Measurements from ENCODE around the gene PTGDS. TPM values are rescaled to one million over a fixed set of nuclear protein-coding genes. Genes with fewer than 3 reads are reported as not detected.

Gene PTGDS
- total and polyA plus RNA-seq, 4 donors, result 0.23 to 15.2 (median 6.4) TPM

DNA sequence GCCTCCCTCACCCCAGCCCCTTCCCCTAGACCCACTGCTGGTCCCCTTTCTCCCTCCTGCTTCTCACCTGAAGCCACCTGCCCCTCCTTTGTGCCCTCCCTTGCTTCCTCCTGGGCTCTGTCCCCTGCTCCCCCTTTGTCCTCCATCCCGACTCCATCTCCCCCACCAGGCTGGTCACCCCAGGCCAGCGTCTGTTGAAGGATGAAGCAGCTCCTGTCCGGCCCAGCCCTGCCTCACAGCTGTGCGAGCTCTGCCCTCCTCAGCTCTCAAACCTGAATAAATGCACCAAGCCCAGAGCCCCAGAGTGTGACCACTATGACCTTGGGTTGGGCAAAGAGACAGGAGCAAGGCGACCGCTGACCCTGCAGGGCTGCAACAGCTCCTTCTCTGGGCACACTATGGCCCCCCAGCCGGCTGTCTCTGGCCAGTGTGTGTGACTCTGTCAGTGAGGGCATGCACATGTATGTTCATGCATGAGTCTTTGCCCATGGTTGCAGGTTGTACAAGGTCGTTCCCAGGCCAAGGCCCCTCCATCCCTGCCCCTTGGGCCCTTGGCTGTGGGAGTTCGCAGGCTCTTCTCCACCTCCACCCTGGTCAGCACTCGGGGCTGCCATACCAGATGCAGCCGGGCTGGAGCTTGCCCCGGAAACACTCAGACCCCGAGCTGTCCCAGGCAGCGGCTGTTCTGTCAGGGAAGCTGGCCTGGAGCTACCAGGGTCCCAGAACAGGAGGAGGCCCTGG lies 21.9 kb upstream of the PTGDS start:
- H3K4me3 ChIP-seq (ENCODE audit: low read depth in 1 of 3, low read length in 3 of 3), result no peak overlapping the region
- H3K9me3 ChIP-seq (ENCODE audit: control insufficient read depth in 4 of 4, low read length in 3 of 4), result no peaks in the 10 kb centered on the region
- no peaks in the 10 kb centered on the region for H3K36me3 ChIP-seq (ENCODE audit: control insufficient read depth in 4 of 4, insufficient read depth in 3 of 4, low read depth in 1 of 4, low read length in 3 of 4)
- no peaks in the 10 kb centered on the region for H3K27me3 ChIP-seq (ENCODE audit: control insufficient read depth in 4 of 4, insufficient read depth in 4 of 4, low read length in 3 of 4)
- H3K9ac ChIP-seq (ENCODE audit: low read depth in 1 of 2, low read length in 2 of 2), result no peak overlapping the region
- no peak overlapping the region for H3K27ac ChIP-seq (ENCODE audit: low read depth in 1 of 2, low read length in 2 of 2)
- DNase-seq (ENCODE audit: low spot score), result no peak
- H3K4me1 ChIP-seq (ENCODE audit: control insufficient read depth in 4 of 4, insufficient read depth in 4 of 4, low read length in 3 of 4), result peaks cover 0 to 7% (median 0%) of the 10 kb centered on the region in 4 donors
- WGBS, result 92% methylated on average over 14 of the region's 14 CpGs
- no peak for TF ChIP-seq SP1 (IDR thresholded peaks at IDR 0.05)
- TF ChIP-seq FOXA1 (IDR thresholded peaks at IDR 0.05), result no peak
- no peak for TF ChIP-seq HNF4A (conservative IDR thresholded peaks at IDR 0.05)
- TF ChIP-seq, protein P1, sequence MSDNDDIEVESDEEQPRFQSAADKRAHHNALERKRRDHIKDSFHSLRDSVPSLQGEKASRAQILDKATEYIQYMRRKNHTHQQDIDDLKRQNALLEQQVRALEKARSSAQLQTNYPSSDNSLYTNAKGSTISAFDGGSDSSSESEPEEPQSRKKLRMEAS (IDR thresholded peaks at IDR 0.05), result no peak
- no peak for TF ChIP-seq RAD21 (IDR thresholded peaks at IDR 0.05)
- TF ChIP-seq TAF1 (conservative IDR thresholded peaks at IDR 0.05), result no peak
- TF ChIP-seq, protein P2, sequence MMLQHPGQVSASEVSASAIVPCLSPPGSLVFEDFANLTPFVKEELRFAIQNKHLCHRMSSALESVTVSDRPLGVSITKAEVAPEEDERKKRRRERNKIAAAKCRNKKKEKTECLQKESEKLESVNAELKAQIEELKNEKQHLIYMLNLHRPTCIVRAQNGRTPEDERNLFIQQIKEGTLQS (IDR thresholded peaks at IDR 0.05), result no peak
- TF ChIP-seq, protein P3, sequence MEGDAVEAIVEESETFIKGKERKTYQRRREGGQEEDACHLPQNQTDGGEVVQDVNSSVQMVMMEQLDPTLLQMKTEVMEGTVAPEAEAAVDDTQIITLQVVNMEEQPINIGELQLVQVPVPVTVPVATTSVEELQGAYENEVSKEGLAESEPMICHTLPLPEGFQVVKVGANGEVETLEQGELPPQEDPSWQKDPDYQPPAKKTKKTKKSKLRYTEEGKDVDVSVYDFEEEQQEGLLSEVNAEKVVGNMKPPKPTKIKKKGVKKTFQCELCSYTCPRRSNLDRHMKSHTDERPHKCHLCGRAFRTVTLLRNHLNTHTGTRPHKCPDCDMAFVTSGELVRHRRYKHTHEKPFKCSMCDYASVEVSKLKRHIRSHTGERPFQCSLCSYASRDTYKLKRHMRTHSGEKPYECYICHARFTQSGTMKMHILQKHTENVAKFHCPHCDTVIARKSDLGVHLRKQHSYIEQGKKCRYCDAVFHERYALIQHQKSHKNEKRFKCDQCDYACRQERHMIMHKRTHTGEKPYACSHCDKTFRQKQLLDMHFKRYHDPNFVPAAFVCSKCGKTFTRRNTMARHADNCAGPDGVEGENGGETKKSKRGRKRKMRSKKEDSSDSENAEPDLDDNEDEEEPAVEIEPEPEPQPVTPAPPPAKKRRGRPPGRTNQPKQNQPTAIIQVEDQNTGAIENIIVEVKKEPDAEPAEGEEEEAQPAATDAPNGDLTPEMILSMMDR (IDR thresholded peaks at IDR 0.05; ENCODE audit: low read depth, low read length, missing input control), result no peak
- TF ChIP-seq HNF4G (IDR thresholded peaks at IDR 0.05), result no peak
- no peak for TF ChIP-seq YY1 (IDR thresholded peaks at IDR 0.05)

DNA sequence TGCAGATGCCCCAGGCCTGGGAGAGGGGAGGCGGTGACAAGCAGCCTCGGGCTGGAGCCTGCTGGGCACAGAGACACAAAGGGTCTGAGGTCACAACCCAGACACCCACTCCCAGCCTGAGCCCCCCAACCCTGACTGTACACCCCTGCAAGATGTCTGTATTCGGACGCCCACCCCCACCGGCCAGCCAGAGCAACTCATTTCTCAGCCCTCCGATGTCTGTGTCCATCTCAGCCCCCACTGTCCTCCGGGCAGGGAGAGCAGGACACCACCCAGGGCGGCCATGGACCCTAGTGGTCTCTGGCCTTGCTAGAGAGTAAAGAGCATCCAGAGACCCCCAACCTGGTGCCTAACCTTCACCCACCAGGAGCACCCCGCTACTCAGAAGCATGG lies 21.4 kb upstream of the PTGDS start:
- no peak overlapping the region for H3K9ac ChIP-seq (ENCODE audit: low read depth in 1 of 2, low read length in 2 of 2)
- H3K27me3 ChIP-seq (ENCODE audit: control insufficient read depth in 4 of 4, insufficient read depth in 4 of 4, low read length in 3 of 4), result no peaks in the 10 kb centered on the region
- H3K4me1 ChIP-seq (ENCODE audit: control insufficient read depth in 4 of 4, insufficient read depth in 4 of 4, low read length in 3 of 4), result peaks cover 0 to 2% (median 0%) of the 10 kb centered on the region in 4 donors
- no peaks in the 10 kb centered on the region for H3K9me3 ChIP-seq (ENCODE audit: control insufficient read depth in 4 of 4, low read length in 3 of 4)
- no peak for TF ChIP-seq YY1 (IDR thresholded peaks at IDR 0.05)
- TF ChIP-seq, protein P4, sequence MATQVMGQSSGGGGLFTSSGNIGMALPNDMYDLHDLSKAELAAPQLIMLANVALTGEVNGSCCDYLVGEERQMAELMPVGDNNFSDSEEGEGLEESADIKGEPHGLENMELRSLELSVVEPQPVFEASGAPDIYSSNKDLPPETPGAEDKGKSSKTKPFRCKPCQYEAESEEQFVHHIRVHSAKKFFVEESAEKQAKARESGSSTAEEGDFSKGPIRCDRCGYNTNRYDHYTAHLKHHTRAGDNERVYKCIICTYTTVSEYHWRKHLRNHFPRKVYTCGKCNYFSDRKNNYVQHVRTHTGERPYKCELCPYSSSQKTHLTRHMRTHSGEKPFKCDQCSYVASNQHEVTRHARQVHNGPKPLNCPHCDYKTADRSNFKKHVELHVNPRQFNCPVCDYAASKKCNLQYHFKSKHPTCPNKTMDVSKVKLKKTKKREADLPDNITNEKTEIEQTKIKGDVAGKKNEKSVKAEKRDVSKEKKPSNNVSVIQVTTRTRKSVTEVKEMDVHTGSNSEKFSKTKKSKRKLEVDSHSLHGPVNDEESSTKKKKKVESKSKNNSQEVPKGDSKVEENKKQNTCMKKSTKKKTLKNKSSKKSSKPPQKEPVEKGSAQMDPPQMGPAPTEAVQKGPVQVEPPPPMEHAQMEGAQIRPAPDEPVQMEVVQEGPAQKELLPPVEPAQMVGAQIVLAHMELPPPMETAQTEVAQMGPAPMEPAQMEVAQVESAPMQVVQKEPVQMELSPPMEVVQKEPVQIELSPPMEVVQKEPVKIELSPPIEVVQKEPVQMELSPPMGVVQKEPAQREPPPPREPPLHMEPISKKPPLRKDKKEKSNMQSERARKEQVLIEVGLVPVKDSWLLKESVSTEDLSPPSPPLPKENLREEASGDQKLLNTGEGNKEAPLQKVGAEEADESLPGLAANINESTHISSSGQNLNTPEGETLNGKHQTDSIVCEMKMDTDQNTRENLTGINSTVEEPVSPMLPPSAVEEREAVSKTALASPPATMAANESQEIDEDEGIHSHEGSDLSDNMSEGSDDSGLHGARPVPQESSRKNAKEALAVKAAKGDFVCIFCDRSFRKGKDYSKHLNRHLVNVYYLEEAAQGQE (IDR thresholded peaks at IDR 0.05), result no peak
- TF ChIP-seq EGR1 (IDR thresholded peaks at IDR 0.05; ENCODE audit: low read depth in 2 of 2), result no peak
- TF ChIP-seq, protein P3 (IDR thresholded peaks at IDR 0.05; ENCODE audit: low read depth, low read length, missing input control), result no peak
- no peak for TF ChIP-seq HNF4G (IDR thresholded peaks at IDR 0.05)
- no peak for TF ChIP-seq GABPA (IDR thresholded peaks at IDR 0.05 in 1 of 2, conservative IDR thresholded peaks at IDR 0.05 in 1 of 2)
- TF ChIP-seq RXRA (IDR thresholded peaks at IDR 0.05), result no peak
- no peak for TF ChIP-seq RAD21 (IDR thresholded peaks at IDR 0.05)
- no peak for TF ChIP-seq SP1 (IDR thresholded peaks at IDR 0.05)
- H3K4me3 ChIP-seq (ENCODE audit: low read depth in 1 of 3, low read length in 3 of 3), result no peak overlapping the region
- 96% methylated on average over 9 of the region's 9 CpGs for WGBS
- no peaks in the 10 kb centered on the region for H3K36me3 ChIP-seq (ENCODE audit: control insufficient read depth in 4 of 4, insufficient read depth in 3 of 4, low read depth in 1 of 4, low read length in 3 of 4)
- DNase-seq (ENCODE audit: low spot score), result no peak
- no peak overlapping the region for H3K27ac ChIP-seq (ENCODE audit: low read depth in 1 of 2, low read length in 2 of 2)
